GM12875 (cell line): Measurements from ENCODE around the gene TMEM108.

ENCODE experiments used
- H3K4me3 ChIP-seq: one replicate; pipeline ENCODE4 v1.5.1; 2011; ENCODE audit warnings: low read depth, low read length, control low read depth
- TF ChIP-seq, protein P1 (sequence below): IDR thresholded peaks from 2 replicates; pipeline ENCODE4 v1.5.1; 2011; ENCODE audit warnings: low read depth, mild to moderate bottlenecking, control low read depth, inconsistent platforms, low read length, moderate library complexity, borderline replicate concordance; ENCODE audit not compliant: insufficient read depth

The TMEM108 gene

DNA sequence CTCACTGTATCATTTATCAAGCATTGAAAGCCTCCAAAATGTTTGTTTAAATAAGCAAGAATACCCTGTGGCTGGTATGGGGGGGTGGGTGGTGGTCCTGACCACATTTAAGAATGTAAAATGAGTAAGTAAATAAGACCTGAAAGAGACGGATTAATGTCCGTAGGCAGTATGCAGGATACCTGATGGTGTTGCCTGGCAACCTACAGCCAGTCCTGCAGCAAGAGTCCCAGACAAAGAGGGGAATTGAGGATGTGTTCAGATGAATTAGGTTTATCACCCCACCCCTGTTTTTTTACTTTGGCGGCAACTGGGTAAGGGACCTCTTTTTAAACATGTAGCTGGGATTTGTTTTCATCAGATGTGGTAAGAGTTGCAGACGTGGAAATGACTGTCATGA is 261.9 kb downstream of the TMEM108 start:
- TF ChIP-seq, protein P1, sequence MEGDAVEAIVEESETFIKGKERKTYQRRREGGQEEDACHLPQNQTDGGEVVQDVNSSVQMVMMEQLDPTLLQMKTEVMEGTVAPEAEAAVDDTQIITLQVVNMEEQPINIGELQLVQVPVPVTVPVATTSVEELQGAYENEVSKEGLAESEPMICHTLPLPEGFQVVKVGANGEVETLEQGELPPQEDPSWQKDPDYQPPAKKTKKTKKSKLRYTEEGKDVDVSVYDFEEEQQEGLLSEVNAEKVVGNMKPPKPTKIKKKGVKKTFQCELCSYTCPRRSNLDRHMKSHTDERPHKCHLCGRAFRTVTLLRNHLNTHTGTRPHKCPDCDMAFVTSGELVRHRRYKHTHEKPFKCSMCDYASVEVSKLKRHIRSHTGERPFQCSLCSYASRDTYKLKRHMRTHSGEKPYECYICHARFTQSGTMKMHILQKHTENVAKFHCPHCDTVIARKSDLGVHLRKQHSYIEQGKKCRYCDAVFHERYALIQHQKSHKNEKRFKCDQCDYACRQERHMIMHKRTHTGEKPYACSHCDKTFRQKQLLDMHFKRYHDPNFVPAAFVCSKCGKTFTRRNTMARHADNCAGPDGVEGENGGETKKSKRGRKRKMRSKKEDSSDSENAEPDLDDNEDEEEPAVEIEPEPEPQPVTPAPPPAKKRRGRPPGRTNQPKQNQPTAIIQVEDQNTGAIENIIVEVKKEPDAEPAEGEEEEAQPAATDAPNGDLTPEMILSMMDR = no peak
- H3K4me3 ChIP-seq = no peak overlapping the region

DNA sequence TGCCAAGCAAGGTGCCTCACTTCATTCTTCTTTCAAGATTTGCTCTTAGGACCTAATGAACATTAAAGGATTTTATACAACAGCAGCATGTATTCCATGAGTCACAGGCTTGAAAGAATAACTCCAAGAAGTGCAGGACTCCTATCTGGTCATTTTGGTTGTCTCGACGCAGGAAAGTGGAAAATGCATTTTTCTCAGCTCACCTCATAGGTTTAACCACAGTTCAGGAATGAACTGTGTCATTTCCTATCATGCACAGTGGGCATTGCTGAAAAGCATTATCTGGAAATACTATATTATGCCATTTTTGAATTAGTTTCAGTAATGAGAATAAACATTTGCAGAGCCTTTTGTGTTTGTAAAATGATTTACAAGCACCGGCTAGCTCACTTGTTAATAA is 263.0 kb downstream of the TMEM108 start:
- TF ChIP-seq, protein P1 = no peak

DNA sequence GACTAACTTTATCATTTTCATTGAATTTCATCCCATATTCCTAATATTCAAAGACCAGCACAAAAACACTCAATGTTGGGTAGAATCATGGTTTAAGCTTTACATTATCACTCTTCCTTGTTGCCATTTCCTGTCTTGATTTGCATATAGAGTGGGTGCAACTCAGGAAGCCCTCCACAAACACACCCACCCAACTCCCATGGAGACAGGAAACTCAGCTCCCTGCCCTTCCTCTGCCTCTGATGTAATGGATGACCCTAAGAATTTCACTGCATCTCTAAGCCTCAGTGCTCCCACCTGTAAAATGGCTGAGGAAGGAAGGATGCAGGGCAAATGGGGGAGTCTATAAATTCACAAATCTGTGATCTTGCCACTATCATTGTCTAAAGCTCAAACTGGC is 263.5 kb downstream of the TMEM108 start:
- no peak overlapping the region for H3K4me3 ChIP-seq
- TF ChIP-seq, protein P1 = no peak

More for the DNA sequence above, 263.0 kb downstream of the TMEM108 start:
- no peak overlapping the region for H3K4me3 ChIP-seq

DNA sequence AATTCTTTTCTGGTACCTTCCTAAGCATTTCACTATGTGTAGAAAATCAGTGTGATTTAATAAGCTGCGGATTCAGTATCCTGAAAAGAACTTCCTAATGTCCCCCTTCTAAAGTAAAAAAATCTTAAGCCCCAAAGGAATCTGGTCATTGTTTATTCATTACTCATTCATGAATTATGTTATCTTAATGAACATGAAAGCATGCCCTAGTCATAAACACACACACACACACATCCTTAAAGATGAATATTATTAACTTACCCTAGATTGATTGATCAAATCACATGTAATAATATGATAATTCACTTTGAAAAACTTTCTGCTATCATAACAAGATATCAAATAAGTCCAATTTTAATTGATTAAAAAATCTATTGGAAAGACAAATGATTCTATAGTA is 265.2 kb downstream of the TMEM108 start:
- H3K4me3 ChIP-seq = no peak overlapping the region
- TF ChIP-seq, protein P1 = no peak

DNA sequence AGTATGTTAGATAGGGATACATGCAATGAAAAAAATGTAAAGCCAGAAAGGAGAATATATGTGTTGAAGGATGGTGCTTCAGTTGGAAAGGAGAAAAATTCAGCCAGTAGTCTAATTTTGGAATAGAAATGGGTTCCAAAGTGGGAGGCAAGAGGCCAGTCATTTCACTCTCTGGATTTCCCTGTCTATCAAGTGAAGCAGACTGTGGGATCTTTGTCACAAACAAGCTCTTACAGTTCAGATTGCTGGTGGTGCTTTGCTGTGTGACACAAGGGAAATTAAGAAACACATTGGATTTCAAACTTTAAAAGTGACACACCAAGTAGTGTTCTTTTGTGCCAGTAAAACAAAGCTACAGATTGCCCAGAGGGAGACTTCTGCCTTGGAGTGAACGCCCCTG is 279.7 kb downstream of the TMEM108 start:
- no peak overlapping the region for H3K4me3 ChIP-seq
- TF ChIP-seq, protein P1 = no peak

DNA sequence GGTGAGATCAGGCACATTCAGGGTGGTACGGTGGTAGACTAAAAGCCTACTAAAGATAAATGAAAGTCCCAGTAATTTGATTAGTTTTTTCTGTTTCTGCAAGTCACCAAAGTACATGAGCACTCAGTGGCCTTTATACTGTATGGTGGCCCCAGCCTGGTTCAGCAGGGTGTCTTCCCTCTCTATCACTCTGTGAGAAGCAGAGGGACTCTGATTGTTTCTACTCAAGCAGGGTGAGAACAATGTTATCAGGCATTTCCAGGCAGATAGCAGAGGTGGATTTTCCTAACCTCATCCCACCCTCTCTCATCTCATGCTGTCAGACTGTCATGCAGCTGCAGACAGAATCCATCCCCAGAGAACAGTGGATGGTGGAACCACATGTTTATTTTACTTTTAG is 290.2 kb downstream of the TMEM108 start:
- H3K4me3 ChIP-seq = no peak overlapping the region
- TF ChIP-seq, protein P1 = no peak

DNA sequence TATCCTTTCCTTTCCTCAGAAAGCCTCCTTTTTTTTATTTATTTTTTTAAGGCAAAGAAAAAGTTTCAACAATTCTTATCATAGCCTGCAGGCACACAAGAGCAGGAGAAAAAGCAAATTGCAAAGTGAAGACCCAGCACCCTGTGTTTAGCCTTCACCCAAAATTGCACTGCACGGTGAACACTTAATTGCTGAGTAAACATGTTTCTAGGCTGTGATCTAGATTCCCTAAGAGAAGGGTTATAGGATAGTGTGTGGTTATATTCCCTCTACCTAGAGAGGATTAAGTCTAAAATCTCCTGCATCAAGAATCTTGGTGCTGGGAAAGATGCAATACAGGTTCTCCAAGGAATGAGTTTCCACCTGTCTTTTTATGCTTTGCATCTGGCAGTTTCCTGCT is 291.4 kb downstream of the TMEM108 start:
- TF ChIP-seq, protein P1 = no peak
- no peak overlapping the region for H3K4me3 ChIP-seq
